Aorta (tissue), 5 donors: ENCODE data around the gene SHISAL2B. TPM values are rescaled to one million over a fixed set of nuclear protein-coding genes. Genes with fewer than 3 reads are reported as not detected.

Experiments used
- ATAC-seq: fragments of 200-7000 bp; cut with Tn5 transposase; one replicate; pipeline ENCODE4 v1.9.1; 2022; ENCODE audit warnings: moderate library complexity; ENCODE audit not compliant: low FRiP score
- DNase-seq, 2 donors: peaks; one replicate each; pipeline ENCODE4 v3.0.0-alpha.2; 2020
- H3K27ac ChIP-seq, 2 donors: one replicate each; pipeline ENCODE4 v1.5.1; 2013; ENCODE audit warnings: low read length in 2 of 2, mild to moderate bottlenecking in 2 of 2, moderate library complexity in 2 of 2, control low read depth in 1 of 2, inconsistent platforms in 1 of 2, low read depth in 1 of 2
- H3K27me3 ChIP-seq, 2 donors: one replicate each; pipeline ENCODE4 v1.6.1; 2013; ENCODE audit warnings: control low read depth in 1 of 2, low read length in 1 of 2, mild to moderate bottlenecking in 1 of 2, moderate library complexity in 1 of 2; ENCODE audit not compliant: insufficient read depth in 2 of 2, control insufficient read depth in 1 of 2
- H3K36me3 ChIP-seq, 2 donors: one replicate each; pipeline ENCODE4 v1.6.1; 2013; ENCODE audit warnings: control low read depth in 1 of 2, low read length in 1 of 2, mild to moderate bottlenecking in 1 of 2; ENCODE audit not compliant: insufficient read depth in 2 of 2, control insufficient read depth in 1 of 2
- H3K4me1 ChIP-seq, 2 donors: one replicate each; pipeline ENCODE4 v1.6.1; 2013; ENCODE audit warnings: low read length in 2 of 2, control low read depth in 1 of 2, mild to moderate bottlenecking in 1 of 2, moderate library complexity in 1 of 2; ENCODE audit not compliant: insufficient read depth in 2 of 2, control insufficient read depth in 1 of 2
- H3K4me3 ChIP-seq, 2 donors: one replicate each; pipeline ENCODE4 v1.5.1; 2013; ENCODE audit warnings: low read length in 2 of 2, control low read depth in 1 of 2, mild to moderate bottlenecking in 1 of 2
- H3K9me3 ChIP-seq: one replicate; pipeline ENCODE4 v1.6.1; 2013; ENCODE audit warnings: mild to moderate bottlenecking, low read length; ENCODE audit not compliant: control insufficient read depth
- WGBS, 2 donors: extraction: QIAGEN DNeasy Blood & Tissue Kit; methylation state at CpG; one replicate each; pipeline ENCODE4 v1.1.7; 2013; 5-methylcytosine and 5-hydroxymethylcytosine counted together
- intact Hi-C, 2 donors: fragments of 100-400 bp; cut with DNase I; formaldehyde crosslinking; loops; one replicate each; pipeline versions ENCODE4 v1.14.2 to v1.15.0; 2022
- polyA plus RNA-seq, 2 donors: library from polyadenylated mRNA; stranded (reverse); fragments of 200-250 nt; gene quantifications; one replicate each; pipeline ENCODE4 v1.2.3, GENCODE V29; 2013
- total RNA-seq, 2 donors: library from RNA; stranded (reverse); fragmentation: NEBNext Ultra II Directional; extraction: Animal tissue kit (Norgen Biotek cat#: 25700); gene quantifications; one replicate each; pipeline ENCODE4 v1.2.1, GENCODE V29; 2021
- donor health status: healthy with polysubstance abuse.
- donor health status: Bipolar disorder and iron deficiency.
- donor health status: DM: no; HTN: no; CAD: no.
- donor health status: DM: no; HTN: no; CAD: no.
- donor health status: DM: yes; HTN: yes; CAD: no.

The SHISAL2B gene
- total and polyA plus RNA-seq, 4 donors = not detected

DNA sequence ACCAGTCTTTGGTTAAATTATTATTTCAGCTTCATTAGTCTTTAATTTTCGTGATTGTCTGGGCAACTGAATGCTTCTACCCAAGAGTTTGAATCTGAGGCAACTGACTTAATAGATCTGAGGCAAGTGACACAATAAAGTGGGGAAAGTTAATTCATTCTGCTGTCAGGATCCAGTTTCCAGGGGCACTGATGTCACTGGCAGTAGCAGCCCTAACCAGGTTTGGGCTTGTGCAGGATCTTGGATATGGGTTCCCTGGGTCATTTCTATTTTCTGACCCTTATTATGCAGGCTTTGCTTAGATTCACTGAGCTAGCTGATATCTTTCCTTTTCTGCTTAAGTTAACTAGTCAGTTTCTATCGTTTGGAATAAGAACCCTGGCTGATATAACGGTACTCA is 68.6 kb downstream of the SHISAL2B start:
- Histone ChIP-seq H3K4me3 (no peak overlapping the region), H3K27ac (no peak overlapping the region), H3K27me3 (no peaks in the 10 kb centered on the region), H3K4me1 (peaks cover 0 to 2% of the 10 kb centered on the region in 2 donors), H3K36me3 (no peaks in the 10 kb centered on the region), H3K9me3 (no peaks in the 10 kb centered on the region)
- intact Hi-C loops = no loop called here
- no peak for DNase-seq
- 37 to 42% methylated on average over 3 of the region's 3 CpGs for WGBS, 2 donors
- ATAC-seq = no peak

- intact Hi-C loops = no loop called here
- 90 to 92% methylated on average over 4 of the region's 4 CpGs for WGBS, 2 donors
- peaks cover 0 to 6% of the 10 kb centered on the region in 2 donors for H3K4me1 ChIP-seq
- no peaks in the 10 kb centered on the region for H3K27me3 ChIP-seq
- no peaks in the 10 kb centered on the region for H3K9me3 ChIP-seq
- H3K36me3 ChIP-seq = no peaks in the 10 kb centered on the region
- DNase-seq = no peak
- no peak overlapping the region for H3K4me3 ChIP-seq
- no peak for ATAC-seq
- no peak overlapping the region for H3K27ac ChIP-seq
Observed at GRCh38 chr5:64759960-64760660, 69.8 kb downstream of the SHISAL2B start.

- H3K9me3 ChIP-seq = no peaks in the 10 kb centered on the region
- intact Hi-C loops = no loop called here
- H3K27me3 ChIP-seq = no peaks in the 10 kb centered on the region
- no peak overlapping the region for H3K27ac ChIP-seq
- H3K4me3 ChIP-seq = no peak overlapping the region
- DNase-seq = no peak
- peaks cover 6 to 11% of the 10 kb centered on the region in 2 donors for H3K4me1 ChIP-seq
- 78 to 81% methylated on average over 4 of the region's 4 CpGs for WGBS, 2 donors
- H3K36me3 ChIP-seq = no peaks in the 10 kb centered on the region
- no peak for ATAC-seq
Observed at GRCh38 chr5:64763948-64764503, 73.7 kb downstream of the SHISAL2B start.

GRCh38 chr5:64765804-64766504 is 75.7 kb downstream of the SHISAL2B start:
- intact Hi-C loops = no loop called here
- Histone ChIP-seq H3K36me3 (no peaks in the 10 kb centered on the region), H3K4me3 (no peak overlapping the region), H3K27me3 (no peaks in the 10 kb centered on the region), H3K4me1 (peaks cover 6 to 20% of the 10 kb centered on the region in 2 donors), H3K27ac (no peak overlapping the region), H3K9me3 (no peaks in the 10 kb centered on the region)
- 90 to 100% methylated on average over 2 of the region's 2 CpGs for WGBS, 2 donors
- DNase-seq (no peak), ATAC-seq (no peak)

DNA sequence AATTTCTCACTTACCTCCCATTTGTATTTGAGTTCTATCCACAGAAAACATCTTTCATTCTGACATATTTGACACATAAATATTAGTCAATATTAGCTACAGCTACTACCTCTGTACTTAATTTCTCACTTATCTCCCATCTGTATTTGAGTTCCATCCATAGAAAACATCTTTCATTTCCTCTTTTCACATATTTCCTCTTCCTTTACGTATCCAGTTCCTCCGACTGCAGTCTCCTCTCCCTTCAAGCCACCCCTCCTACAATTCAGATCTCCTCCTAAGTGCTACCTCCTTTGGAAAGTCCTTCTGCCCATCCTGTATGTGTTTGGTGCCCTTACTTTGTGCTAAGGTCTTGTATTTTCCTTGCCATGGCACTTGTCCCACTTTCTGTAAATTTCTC is 76.6 kb downstream of the SHISAL2B start:
- Histone ChIP-seq H3K4me3 (peak overlapping the region; percentile 91 to 99), H3K4me1 (peaks cover 6 to 20% of the 10 kb centered on the region in 2 donors), H3K27me3 (no peaks in the 10 kb centered on the region), H3K9me3 (no peaks in the 10 kb centered on the region), H3K36me3 (no peaks in the 10 kb centered on the region), H3K27ac (no peak overlapping the region)
- DNase-seq = no peak
- WGBS, 2 donors = 75 to 80% methylated on average over 2 of the region's 2 CpGs
- intact Hi-C loops = no loop called here
- ATAC-seq = no peak

Other genes with a start within 250 kb of the SHISAL2B start
- gene RGS7BP, start 184.5 kb upstream of the SHISAL2B start, total RNA-seq = 10 to 100 TPM in 1 of 2 donors, 1 to 10 TPM in 1; 6.8 to 27.3 TPM
- gene RGS7BP, start 184.5 kb upstream of the SHISAL2B start, polyA plus RNA-seq = 1 to 10 TPM in 1 of 2 donors, under 1 TPM in 1; 0.92 to 3.5 TPM
- gene SREK1IP1, start 78.2 kb downstream of the SHISAL2B start, total RNA-seq = 10 to 100 TPM; 19.6 to 25.5 TPM
- gene SREK1IP1, start 78.2 kb downstream of the SHISAL2B start, polyA plus RNA-seq = 10 to 100 TPM in 1 of 2 donors, 1 to 10 TPM in 1; 5.4 to 18.8 TPM
- 10 to 100 TPM; 19.5 to 20.7 TPM for gene CWC27, start 78.4 kb downstream of the SHISAL2B start, total RNA-seq
- 10 to 100 TPM; 12.9 to 15.7 TPM for gene CWC27, start 78.4 kb downstream of the SHISAL2B start, polyA plus RNA-seq